Stimulated activated CD4-positive, alpha-beta T cell treated with anti-CD3 and anti-CD28 coated beads, Interleukin-2, amount 100 ng/mL, for 4 hours (primary cell): Measurements from ENCODE around the gene OCA2.
"Not testable (repeated sequence)": the region's sequence is repeated elsewhere in the genome, so short reads cannot be mapped to it uniquely, and the experiment has no call there.

Source experiments
- DNase-seq: peaks from one replicate; pipeline ENCODE4 v3.0.0-alpha.2; 2020; ENCODE audit warnings: low read depth

Gene OCA2

GRCh38 chr15:27713850-27714249, 385.3 kb downstream of the OCA2 start:
- DNase-seq, result not testable (repeated sequence)

- DNase-seq, result no peak
Measured at GRCh38 chr15:27707257-27707656, 391.9 kb downstream of the OCA2 start.

GRCh38 chr15:27706300-27706699, 392.8 kb downstream of the OCA2 start:
- no peak for DNase-seq

GRCh38 chr15:27705056-27705455, 394.1 kb downstream of the OCA2 start:
- DNase-seq, result no peak
